Stimulated activated memory B cell treated with anti-CD40 and anti-IgM and Interleukin-4, amounts not matched to agents 10 μg/mL and 1 μg/mL and 100 μg/mL, for 72 hours (primary cell): ENCODE measurements around the gene CENPU.
A peak's percentile ranks its signal among the peaks of the same experiment; 100 is the strongest.

ENCODE experiments used
- ATAC-seq: fragments of 150-1000 bp; cut with Tn5 transposase; 2 replicates; pipeline ENCODE4 v1.10.0; 2021
- H3K27ac Mint-ChIP-seq: one replicate; pipeline ENCODE4 v1.8.0; 2022; ENCODE audit warnings: mild to moderate bottlenecking, mixed read lengths
- H3K27me3 Mint-ChIP-seq: one replicate; pipeline ENCODE4 v1.8.0; 2022; ENCODE audit warnings: mixed read lengths
- H3K36me3 Mint-ChIP-seq: one replicate; pipeline ENCODE4 v1.8.0; 2022; ENCODE audit warnings: mixed read lengths
- H3K4me1 Mint-ChIP-seq: one replicate; pipeline ENCODE4 v1.8.0; 2022; ENCODE audit warnings: mixed read lengths
- H3K4me3 Mint-ChIP-seq: one replicate; pipeline ENCODE4 v1.8.0; 2022; ENCODE audit warnings: mild to moderate bottlenecking, moderate library complexity, mixed read lengths
- H3K9me3 Mint-ChIP-seq: one replicate; pipeline ENCODE4 v1.8.0; 2022; ENCODE audit warnings: mixed read lengths

CENPU gene

GRCh38 chr4:184649971-184650855, 83.7 kb downstream of the CENPU start:
- H3K36me3 Mint-ChIP-seq, result peaks cover 23% of the 10 kb centered on the region
- H3K4me3 Mint-ChIP-seq, result peak overlapping the region; percentile 93
- ATAC-seq, result peak; percentile 3
- peak overlapping the region; percentile 85 for H3K27ac Mint-ChIP-seq
- H3K9me3 Mint-ChIP-seq, result no peaks in the 10 kb centered on the region
- H3K27me3 Mint-ChIP-seq, result no peaks in the 10 kb centered on the region
- H3K4me1 Mint-ChIP-seq, result peaks cover 45% of the 10 kb centered on the region

GRCh38 chr4:184649026-184649970, 84.6 kb downstream of the CENPU start, which contains the start of the genes CASP3 and PRIMPOL:
Gene CASP3 (minus strand): TSS chr4:184649447. CDS start chr4:184638453, 10,994 bp downstream.
Gene PRIMPOL (plus strand): TSS chr4:184649738. CDS start chr4:184657141, 7,403 bp downstream.
- no peaks in the 10 kb centered on the region for H3K27me3 Mint-ChIP-seq
- peaks cover 45% of the 10 kb centered on the region for H3K4me1 Mint-ChIP-seq
- peak; percentile 98 for ATAC-seq
- H3K27ac Mint-ChIP-seq, result peak within 1 kb of the TSS; percentile 85
- H3K4me3 Mint-ChIP-seq, result peak within 1 kb of the TSS; percentile 93
- no peaks in the 10 kb centered on the region for H3K9me3 Mint-ChIP-seq
- H3K36me3 Mint-ChIP-seq, result peaks cover 23% of the 10 kb centered on the region

- Mint-ChIP-seq H3K9me3 (no peaks in the 10 kb centered on the region), H3K4me1 (peaks cover 45% of the 10 kb centered on the region), H3K36me3 (peaks cover 23% of the 10 kb centered on the region), H3K27ac (peak overlapping the region; percentile 85), H3K4me3 (peak overlapping the region; percentile 85), H3K27me3 (no peaks in the 10 kb centered on the region)
- peak; percentile 53 for ATAC-seq
These were observed 85.4 kb downstream of the CENPU start for GRCh38 chr4:184648313-184649025.

GRCh38 chr4:184648054-184648312, 85.9 kb downstream of the CENPU start:
- Mint-ChIP-seq H3K27ac (peak overlapping the region; percentile 85), H3K36me3 (peaks cover 23% of the 10 kb centered on the region), H3K4me3 (peak overlapping the region; percentile 85), H3K9me3 (no peaks in the 10 kb centered on the region), H3K27me3 (no peaks in the 10 kb centered on the region), H3K4me1 (peaks cover 45% of the 10 kb centered on the region)
- no peak for ATAC-seq

- peaks cover 20% of the 10 kb centered on the region for H3K36me3 Mint-ChIP-seq
These were observed 86.4 kb downstream of the CENPU start for GRCh38 chr4:184647266-184648053.

GRCh38 chr4:184645904-184646610, 87.8 kb downstream of the CENPU start:
- H3K4me3 Mint-ChIP-seq, result no peak overlapping the region
- H3K27me3 Mint-ChIP-seq, result no peaks in the 10 kb centered on the region
- H3K27ac Mint-ChIP-seq, result no peak overlapping the region
- ATAC-seq, result no peak
- H3K36me3 Mint-ChIP-seq, result peaks cover 28% of the 10 kb centered on the region
- peaks cover 40% of the 10 kb centered on the region for H3K4me1 Mint-ChIP-seq
- no peaks in the 10 kb centered on the region for H3K9me3 Mint-ChIP-seq

More at GRCh38 chr4:184647266-184648053, 86.4 kb downstream of the CENPU start:
- peaks cover 40% of the 10 kb centered on the region for H3K4me1 Mint-ChIP-seq
- peak overlapping the region; percentile 85 for H3K4me3 Mint-ChIP-seq
- ATAC-seq, result no peak
- H3K9me3 Mint-ChIP-seq, result no peaks in the 10 kb centered on the region
- no peaks in the 10 kb centered on the region for H3K27me3 Mint-ChIP-seq
- peak overlapping the region; percentile 85 for H3K27ac Mint-ChIP-seq

- Mint-ChIP-seq H3K27me3 (no peaks in the 10 kb centered on the region), H3K4me1 (peaks cover 41% of the 10 kb centered on the region), H3K9me3 (no peaks in the 10 kb centered on the region), H3K36me3 (peaks cover 36% of the 10 kb centered on the region), H3K4me3 (no peak overlapping the region), H3K27ac (no peak overlapping the region)
- no peak for ATAC-seq
These were observed 89.2 kb downstream of the CENPU start for GRCh38 chr4:184644553-184645307.
